ENCODE data around the gene FPGT. TPM values are rescaled to one million over a fixed set of nuclear protein-coding genes. Genes with fewer than 3 reads are reported as not detected.
A peak's percentile ranks its signal among the peaks of the same experiment; 100 is the strongest.
"Not testable (repeated sequence)": the region's sequence is repeated elsewhere in the genome, so short reads cannot be mapped to it uniquely, and the experiment has no call there.

The FPGT gene
- total and polyA plus RNA-seq, 2 experiments from 2014 or later, result 9.1 to 17.5 TPM

DNA sequence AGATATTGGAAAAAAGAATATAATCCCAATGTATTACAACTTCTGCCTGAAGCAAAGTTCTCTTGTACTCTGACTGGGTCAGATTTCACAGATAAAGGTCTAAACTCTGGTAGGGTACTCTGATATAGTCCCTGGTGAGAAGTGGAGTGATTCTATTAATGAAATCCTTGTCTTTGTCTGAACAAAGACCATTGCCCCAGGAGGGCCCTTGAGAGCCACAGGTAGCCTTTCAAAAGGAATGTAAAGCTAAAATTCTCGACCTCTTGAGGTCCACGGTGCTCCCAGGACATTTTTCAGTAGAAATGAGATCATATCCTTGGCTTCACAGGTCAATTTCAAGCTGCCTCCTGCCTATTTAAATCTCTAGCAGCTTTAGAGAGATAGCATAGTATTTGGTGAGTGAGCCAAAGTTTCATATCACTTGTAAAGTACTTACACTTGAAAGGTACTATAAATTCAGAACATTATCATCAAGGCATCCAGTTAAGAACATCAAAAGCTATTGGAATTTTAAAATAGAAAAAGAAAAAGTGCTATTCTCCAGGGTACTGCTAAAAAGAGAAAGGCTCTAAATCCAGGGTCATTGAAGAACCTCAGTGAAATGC lies 47.2 kb downstream of the FPGT start:
- H3K79me2 ChIP-seq, result no peaks in the 10 kb centered on the region
- no peak overlapping the region for H2AFZ ChIP-seq
- no peak overlapping the region for H3K4me2 ChIP-seq
- no peak overlapping the region for H3K27ac ChIP-seq
- no peak overlapping the region for H3K4me3 ChIP-seq
- no peaks in the 10 kb centered on the region for H3K4me1 ChIP-seq (ENCODE audit: insufficient read depth)
- no peaks in the 10 kb centered on the region for H3K36me3 ChIP-seq (replicated peaks; ENCODE audit: insufficient read depth, low read depth)
- no peak for DNase-seq (ENCODE audit: low spot score)
- whole genome bisulfite sequencing (ENCODE audit: low lambda C conversion rate, missing lambda C conversion rate), result 5% methylated on average over 2 of the region's 2 CpGs
- H3K9me3 ChIP-seq (ENCODE audit: low read depth), result no peaks in the 10 kb centered on the region
- no peaks in the 10 kb centered on the region for H3K27me3 ChIP-seq
- TF ChIP-seq EZH2 (IDR thresholded peaks at IDR 0.05; ENCODE audit: borderline replicate concordance) (no peak), EZH2phosphoT487 (IDR thresholded peaks at IDR 0.05; ENCODE audit: low read depth, severe bottlenecking, unreplicated experiment) (no peak)
- TF ChIP-seq, protein P1, sequence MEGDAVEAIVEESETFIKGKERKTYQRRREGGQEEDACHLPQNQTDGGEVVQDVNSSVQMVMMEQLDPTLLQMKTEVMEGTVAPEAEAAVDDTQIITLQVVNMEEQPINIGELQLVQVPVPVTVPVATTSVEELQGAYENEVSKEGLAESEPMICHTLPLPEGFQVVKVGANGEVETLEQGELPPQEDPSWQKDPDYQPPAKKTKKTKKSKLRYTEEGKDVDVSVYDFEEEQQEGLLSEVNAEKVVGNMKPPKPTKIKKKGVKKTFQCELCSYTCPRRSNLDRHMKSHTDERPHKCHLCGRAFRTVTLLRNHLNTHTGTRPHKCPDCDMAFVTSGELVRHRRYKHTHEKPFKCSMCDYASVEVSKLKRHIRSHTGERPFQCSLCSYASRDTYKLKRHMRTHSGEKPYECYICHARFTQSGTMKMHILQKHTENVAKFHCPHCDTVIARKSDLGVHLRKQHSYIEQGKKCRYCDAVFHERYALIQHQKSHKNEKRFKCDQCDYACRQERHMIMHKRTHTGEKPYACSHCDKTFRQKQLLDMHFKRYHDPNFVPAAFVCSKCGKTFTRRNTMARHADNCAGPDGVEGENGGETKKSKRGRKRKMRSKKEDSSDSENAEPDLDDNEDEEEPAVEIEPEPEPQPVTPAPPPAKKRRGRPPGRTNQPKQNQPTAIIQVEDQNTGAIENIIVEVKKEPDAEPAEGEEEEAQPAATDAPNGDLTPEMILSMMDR (IDR thresholded peaks at IDR 0.05; ENCODE audit: poor library complexity), result no peak
- no peaks in the 10 kb centered on the region for H3K9me2 ChIP-seq (replicated peaks; ENCODE audit: insufficient read depth)
- H4K20me1 ChIP-seq (ENCODE audit: insufficient read depth, poor library complexity, severe bottlenecking), result no peaks in the 10 kb centered on the region

GRCh38 chr1:74246315-74246714 lies 48.3 kb downstream of the FPGT start:
- Histone ChIP-seq H3K4me1 (ENCODE audit: insufficient read depth) (no peaks in the 10 kb centered on the region), H3K27ac (no peak overlapping the region), H4K20me1 (ENCODE audit: insufficient read depth, poor library complexity, severe bottlenecking) (no peaks in the 10 kb centered on the region), H3K4me2 (peak overlapping the region; percentile 20), H3K9me3 (ENCODE audit: low read depth) (no peaks in the 10 kb centered on the region), H3K9me2 (replicated peaks; ENCODE audit: insufficient read depth) (no peaks in the 10 kb centered on the region), H3K36me3 (replicated peaks; ENCODE audit: insufficient read depth, low read depth) (no peaks in the 10 kb centered on the region), H3K27me3 (no peaks in the 10 kb centered on the region), H3K4me3 (no peak overlapping the region), H3K79me2 (no peaks in the 10 kb centered on the region), H2AFZ (no peak overlapping the region)
- 60% methylated on average over 2 of the region's 2 CpGs for WGBS (ENCODE audit: low lambda C conversion rate, missing lambda C conversion rate)
- DNase-seq (ENCODE audit: low spot score), result no peak
- TF ChIP-seq, protein P1 (IDR thresholded peaks at IDR 0.05; ENCODE audit: poor library complexity), result no peak
- no peak for TF ChIP-seq EZH2 (IDR thresholded peaks at IDR 0.05; ENCODE audit: borderline replicate concordance)
- TF ChIP-seq EZH2phosphoT487 (IDR thresholded peaks at IDR 0.05; ENCODE audit: low read depth, severe bottlenecking, unreplicated experiment), result no peak

DNA sequence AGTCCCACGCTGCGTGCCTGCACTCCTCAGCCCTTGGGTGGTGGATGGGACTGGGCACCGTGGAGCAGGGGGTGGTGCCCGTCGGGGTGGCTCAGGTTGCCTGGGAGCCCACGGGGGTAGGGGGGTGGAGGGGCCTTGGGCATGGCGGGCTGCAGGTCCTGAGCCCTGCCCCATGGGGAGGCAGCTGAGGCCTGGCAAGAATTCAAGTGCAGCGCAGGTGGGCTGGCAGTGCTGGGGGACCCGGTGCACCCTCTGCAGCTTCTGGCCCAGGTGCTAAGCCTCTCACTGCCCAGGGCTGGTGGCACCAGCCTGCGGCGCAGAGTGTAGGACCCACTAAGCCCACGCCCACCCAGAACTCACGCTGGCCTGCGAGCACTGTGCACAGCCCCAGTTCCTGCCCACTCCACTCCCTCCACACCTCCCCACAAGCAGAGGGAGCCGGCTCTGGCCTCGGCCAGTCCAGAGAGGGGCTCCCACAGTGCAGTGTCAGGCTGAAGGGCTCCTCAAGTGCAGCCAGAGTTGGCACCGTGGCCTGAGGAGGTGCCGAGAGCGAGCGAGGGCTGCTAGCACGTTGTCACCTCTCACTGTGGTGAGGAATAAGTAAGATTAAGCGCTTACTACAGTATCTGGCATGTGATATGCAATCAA lies 50.0 kb downstream of the FPGT start:
- Histone ChIP-seq H3K36me3 (replicated peaks; ENCODE audit: insufficient read depth, low read depth) (no peaks in the 10 kb centered on the region), H3K27ac (no peak overlapping the region), H3K9me3 (ENCODE audit: low read depth) (no peaks in the 10 kb centered on the region), H3K9me2 (replicated peaks; ENCODE audit: insufficient read depth) (no peaks in the 10 kb centered on the region), H3K79me2 (no peaks in the 10 kb centered on the region), H3K4me1 (ENCODE audit: insufficient read depth) (no peaks in the 10 kb centered on the region), H4K20me1 (ENCODE audit: insufficient read depth, poor library complexity, severe bottlenecking) (no peaks in the 10 kb centered on the region), H2AFZ (no peak overlapping the region), H3K27me3 (no peaks in the 10 kb centered on the region), H3K4me3 (no peak overlapping the region), H3K4me2 (no peak overlapping the region)
- no peak for TF ChIP-seq EZH2phosphoT487 (IDR thresholded peaks at IDR 0.05; ENCODE audit: low read depth, severe bottlenecking, unreplicated experiment)
- TF ChIP-seq, protein P1 (IDR thresholded peaks at IDR 0.05; ENCODE audit: poor library complexity), result no peak
- no peak for TF ChIP-seq EZH2 (IDR thresholded peaks at IDR 0.05; ENCODE audit: borderline replicate concordance)
- 92% methylated on average over 21 of the region's 22 CpGs for WGBS (ENCODE audit: low lambda C conversion rate, missing lambda C conversion rate)
- DNase-seq (ENCODE audit: low spot score), result no peak

DNA sequence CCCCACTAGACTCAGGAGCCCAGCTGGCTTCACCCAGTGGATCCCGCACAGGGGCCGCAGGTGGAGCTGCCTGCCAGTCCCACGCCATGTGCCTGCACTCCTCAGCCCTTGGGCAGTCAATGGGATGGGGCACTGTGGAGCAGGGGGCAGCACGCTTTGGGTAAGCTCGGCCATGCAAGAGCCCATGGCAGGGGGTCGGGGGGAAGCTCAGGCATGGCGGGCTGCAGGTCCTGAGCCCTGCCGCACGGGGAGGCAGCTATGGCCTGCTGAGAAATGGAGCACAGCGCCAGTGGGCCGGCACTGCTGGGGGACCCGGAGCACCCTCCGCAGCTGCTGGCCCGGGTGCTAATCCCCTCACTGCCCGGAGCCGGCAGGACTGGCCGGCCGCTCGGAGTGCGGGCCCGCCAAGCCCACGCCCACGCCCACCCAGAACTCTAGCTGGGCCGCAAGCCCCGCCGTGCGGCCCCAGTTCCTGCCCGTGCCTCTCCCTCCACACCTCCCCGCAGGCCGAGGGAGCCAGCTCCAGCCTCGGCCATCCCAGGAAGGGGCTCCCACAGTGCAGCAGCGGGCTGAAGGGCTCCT lies 55.3 kb downstream of the FPGT start:
- H3K4me1 ChIP-seq (ENCODE audit: insufficient read depth); H3K79me2 ChIP-seq; H3K4me3 ChIP-seq; DNase-seq (ENCODE audit: low spot score); H4K20me1 ChIP-seq (ENCODE audit: insufficient read depth, poor library complexity, severe bottlenecking); H3K4me2 ChIP-seq; H3K9me2 ChIP-seq (replicated peaks; ENCODE audit: insufficient read depth); H3K27me3 ChIP-seq; H3K36me3 ChIP-seq (replicated peaks; ENCODE audit: insufficient read depth, low read depth); H3K9me3 ChIP-seq (ENCODE audit: low read depth); H3K27ac ChIP-seq; H2AFZ ChIP-seq: not testable (repeated sequence)
- 93% methylated on average over 14 of the region's 32 CpGs for WGBS (ENCODE audit: low lambda C conversion rate, missing lambda C conversion rate)
